Lung (tissue), 12 donors: ENCODE data around the gene ACCSL. TPM values are rescaled to one million over a fixed set of nuclear protein-coding genes. Genes with fewer than 3 reads are reported as not detected.
A peak's percentile ranks its signal among the peaks of the same experiment; 100 is the strongest.

ENCODE experiments used
- ATAC-seq: fragments of 200-7000 bp; cut with Tn5 transposase; one replicate; pipeline ENCODE4 v1.9.1; 2020; ENCODE audit warnings: moderate number of reproducible peaks; ENCODE audit not compliant: insufficient read depth, low FRiP score
- DNase-seq, 3 donors: peaks; one replicate each; pipeline ENCODE4 v3.0.0-alpha.2; 2013 to 2017
- H3K27ac ChIP-seq, 2 donors: one replicate each; pipeline ENCODE4 v1.5.1; 2013; ENCODE audit warnings: mild to moderate bottlenecking in 2 of 2, moderate library complexity in 2 of 2, control low read depth in 1 of 2, inconsistent platforms in 1 of 2, low read depth in 1 of 2, low read length in 1 of 2
- H3K27me3 ChIP-seq, 3 donors: one replicate each; pipeline ENCODE4 v1.5.1; 2013; ENCODE audit warnings: low read length in 2 of 3; ENCODE audit not compliant: control insufficient read depth in 3 of 3, insufficient read depth in 3 of 3
- H3K36me3 ChIP-seq, 4 donors: one replicate each; pipeline ENCODE4 v1.5.1; 2013; ENCODE audit warnings: low read length in 4 of 4, mild to moderate bottlenecking in 1 of 4, moderate library complexity in 1 of 4; ENCODE audit not compliant: control insufficient read depth in 4 of 4, insufficient read depth in 4 of 4
- H3K4me1 ChIP-seq, 5 donors: one replicate each; pipeline ENCODE4 v1.5.1; 2013; ENCODE audit warnings: low read length in 5 of 5, mild to moderate bottlenecking in 2 of 5, moderate library complexity in 1 of 5; ENCODE audit not compliant: control insufficient read depth in 5 of 5, insufficient read depth in 5 of 5
- H3K4me3 ChIP-seq: one replicate; pipeline ENCODE4 v1.5.1; 2013; ENCODE audit warnings: mild to moderate bottlenecking, control low read depth, moderate library complexity
- H3K9ac ChIP-seq, 2 donors: one replicate each; pipeline ENCODE4 v1.5.1; 2013; ENCODE audit warnings: low read length in 2 of 2, control low read depth in 1 of 2; ENCODE audit not compliant: insufficient read depth in 1 of 2
- H3K9me3 ChIP-seq, 4 donors: one replicate each; pipeline ENCODE4 v1.5.1; 2013; ENCODE audit warnings: low read length in 3 of 4, mild to moderate bottlenecking in 1 of 4, moderate library complexity in 1 of 4; ENCODE audit not compliant: control insufficient read depth in 4 of 4, insufficient read depth in 3 of 4
- WGBS, 2 donors: extraction: QIAGEN DNeasy Blood & Tissue Kit; methylation state at CpG; one replicate each; pipeline ENCODE4 v1.1.7; 2013; 5-methylcytosine and 5-hydroxymethylcytosine counted together
- polyA plus RNA-seq, 2 donors: library from polyadenylated mRNA; stranded (reverse); fragments of 200-250 nt; gene quantifications; one replicate each; pipeline ENCODE4 v1.2.1, GENCODE V29; 2013
- total RNA-seq, 2 donors: library from RNA; depleted of rRNA in 1 of 2; stranded (reverse); fragments of >200 nt in 1 of 2; gene quantifications; one replicate each; pipeline ENCODE4 v1.2.1, GENCODE V29; 2014 to 2021
- TF ChIP-seq, protein P1 (sequence below): IDR thresholded peaks from 2 replicates; pipeline ENCODE4 v1.5.1; 2012; ENCODE audit warnings: mild to moderate bottlenecking; ENCODE audit errors: control extremely low read depth, extremely low read depth
- donor health status: control.
- donor health status: control.
- donor health status: Bipolar disorder and iron deficiency.
- donor health status: healthy.
- donor health status: DM: yes; HTN: yes; CAD: no.

The ACCSL gene
- total and polyA plus RNA-seq, 4 donors = 0.02 to 0.14 TPM; not detected in 2

DNA sequence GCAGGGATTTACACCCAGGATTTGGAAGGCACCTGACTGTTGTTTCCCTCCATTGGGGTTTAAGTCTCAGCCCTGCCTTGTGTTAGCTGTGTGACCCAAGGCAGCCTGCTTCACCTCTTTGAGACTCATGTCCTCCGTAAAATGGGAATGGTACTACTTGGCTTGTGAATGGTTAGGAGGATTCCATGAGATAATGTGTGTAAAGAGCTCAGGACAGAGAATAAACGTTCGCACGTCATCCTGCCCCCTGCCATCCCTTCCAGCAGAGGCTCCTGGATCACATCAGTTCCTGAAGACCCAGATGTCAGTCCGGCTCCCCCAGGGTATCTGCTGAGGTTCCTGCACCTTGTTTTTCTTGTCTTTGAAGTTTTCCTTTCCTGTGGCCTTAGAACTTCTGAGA, 16.8 kb upstream of the ACCSL start:
- H3K36me3 ChIP-seq = no peaks in the 10 kb centered on the region
- peak overlapping the region in 1 of 2 donors; percentile 82 for H3K9ac ChIP-seq
- H3K27me3 ChIP-seq = no peaks in the 10 kb centered on the region
- TF ChIP-seq, protein P1, sequence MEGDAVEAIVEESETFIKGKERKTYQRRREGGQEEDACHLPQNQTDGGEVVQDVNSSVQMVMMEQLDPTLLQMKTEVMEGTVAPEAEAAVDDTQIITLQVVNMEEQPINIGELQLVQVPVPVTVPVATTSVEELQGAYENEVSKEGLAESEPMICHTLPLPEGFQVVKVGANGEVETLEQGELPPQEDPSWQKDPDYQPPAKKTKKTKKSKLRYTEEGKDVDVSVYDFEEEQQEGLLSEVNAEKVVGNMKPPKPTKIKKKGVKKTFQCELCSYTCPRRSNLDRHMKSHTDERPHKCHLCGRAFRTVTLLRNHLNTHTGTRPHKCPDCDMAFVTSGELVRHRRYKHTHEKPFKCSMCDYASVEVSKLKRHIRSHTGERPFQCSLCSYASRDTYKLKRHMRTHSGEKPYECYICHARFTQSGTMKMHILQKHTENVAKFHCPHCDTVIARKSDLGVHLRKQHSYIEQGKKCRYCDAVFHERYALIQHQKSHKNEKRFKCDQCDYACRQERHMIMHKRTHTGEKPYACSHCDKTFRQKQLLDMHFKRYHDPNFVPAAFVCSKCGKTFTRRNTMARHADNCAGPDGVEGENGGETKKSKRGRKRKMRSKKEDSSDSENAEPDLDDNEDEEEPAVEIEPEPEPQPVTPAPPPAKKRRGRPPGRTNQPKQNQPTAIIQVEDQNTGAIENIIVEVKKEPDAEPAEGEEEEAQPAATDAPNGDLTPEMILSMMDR = no peak
- H3K4me1 ChIP-seq = peaks cover 7 to 35% (median 11%) of the 10 kb centered on the region in 5 donors
- peaks cover 0 to 4% (median 0%) of the 10 kb centered on the region in 4 donors for H3K9me3 ChIP-seq
- no peak overlapping the region for H3K4me3 ChIP-seq
- ATAC-seq = no peak
- 83 to 87% methylated on average over 5 of the region's 5 CpGs for WGBS, 2 donors
- DNase-seq = no peak
- peak overlapping the region; percentile 43 to 57 for H3K27ac ChIP-seq

DNA sequence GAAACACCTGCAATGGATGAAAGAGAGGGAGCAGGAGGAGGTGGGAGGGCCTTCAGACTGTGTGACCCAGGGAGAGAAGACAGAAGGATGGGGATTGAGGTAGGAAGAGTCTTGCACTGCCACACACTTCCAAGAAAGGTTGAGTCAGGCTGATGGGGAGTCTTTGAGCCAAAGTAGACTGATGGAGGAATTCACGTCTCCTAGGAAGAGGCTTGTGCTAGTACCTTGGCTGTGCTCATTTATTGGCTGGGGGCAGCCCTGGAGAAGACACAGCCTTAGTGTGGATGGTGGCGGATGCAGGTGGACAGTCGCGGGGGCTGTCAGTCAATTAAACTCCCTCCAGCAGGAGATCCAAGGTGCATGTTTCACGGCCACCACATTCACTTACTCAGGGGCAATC, 16.2 kb upstream of the ACCSL start:
- ATAC-seq (no peak), DNase-seq (no peak)
- no peaks in the 10 kb centered on the region for H3K9me3 ChIP-seq
- 94 to 96% methylated on average over 5 of the region's 5 CpGs for WGBS, 2 donors
- no peaks in the 10 kb centered on the region for H3K36me3 ChIP-seq
- no peaks in the 10 kb centered on the region for H3K27me3 ChIP-seq
- H3K27ac ChIP-seq = no peak overlapping the region
- peaks cover 7 to 35% (median 11%) of the 10 kb centered on the region in 5 donors for H3K4me1 ChIP-seq
- no peak overlapping the region for H3K4me3 ChIP-seq
- TF ChIP-seq, protein P1 = no peak
- no peak overlapping the region for H3K9ac ChIP-seq

DNA sequence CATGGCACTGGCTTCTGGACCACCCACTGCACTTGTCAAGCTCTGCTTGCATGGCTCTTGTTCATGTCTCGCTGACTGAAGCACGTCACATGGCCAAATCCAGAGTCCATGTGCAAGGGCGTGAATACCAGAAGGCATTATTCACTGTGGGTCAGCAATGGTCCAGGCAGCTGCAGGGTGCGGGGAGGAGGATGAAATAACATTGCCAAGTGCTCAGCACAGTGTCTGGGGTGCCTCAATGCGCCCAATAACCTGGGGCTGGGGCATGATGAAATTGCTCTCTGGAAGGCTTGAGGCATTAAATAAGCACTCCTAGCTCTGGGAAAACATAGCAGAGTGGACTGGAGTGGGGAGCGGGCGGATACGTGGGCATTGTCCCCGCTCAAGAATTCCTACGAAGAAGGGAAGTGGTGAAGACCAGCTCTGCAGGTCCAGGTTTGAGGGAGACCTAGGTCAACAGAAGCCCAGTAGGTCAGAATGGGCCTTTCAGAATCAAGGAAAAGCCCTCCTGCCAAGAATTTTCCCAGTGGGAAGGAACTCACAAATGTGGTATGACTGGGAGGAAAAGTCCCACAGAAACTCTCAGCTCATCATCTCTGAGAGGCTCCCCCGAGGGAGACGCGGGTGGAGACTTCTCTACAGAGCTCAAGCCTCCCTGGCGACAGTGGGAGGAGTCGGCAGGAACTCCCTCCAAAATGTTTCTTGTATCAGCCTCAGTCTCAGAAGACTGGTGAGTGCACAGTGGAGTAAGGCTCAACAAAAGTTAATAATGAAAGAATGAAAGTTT, 15.3 kb upstream of the ACCSL start:
- Histone ChIP-seq H3K4me1 (peaks cover 7 to 42% (median 11%) of the 10 kb centered on the region in 5 donors), H3K27me3 (no peaks in the 10 kb centered on the region), H3K4me3 (no peak overlapping the region), H3K27ac (peak overlapping the region in 1 of 2 donors; percentile 3), H3K9ac (no peak overlapping the region), H3K36me3 (no peaks in the 10 kb centered on the region), H3K9me3 (no peaks in the 10 kb centered on the region)
- ATAC-seq (peak; percentile 71), DNase-seq (peak; percentile 17 to 56 (median 25))
- TF ChIP-seq, protein P1 = no peak
- WGBS, 2 donors = 62 to 77% methylated on average over 15 of the region's 15 CpGs
